ENCODE results near the gene CAMKK2. TPM values are rescaled to one million over a fixed set of nuclear protein-coding genes. Genes with fewer than 3 reads are reported as not detected.
A peak's percentile ranks its signal among the peaks of the same experiment; 100 is the strongest.

The CAMKK2 gene
- total RNA-seq (2016; rRNA removed; fragmentation: Illumina TruSeq; extraction: Trizol) (18.8 and 23.0 TPM in 2 replicates), polyA plus RNA-seq (2011; rRNA removed) (20.0 and 25.1 TPM in 2 replicates), polyA minus RNA-seq (2011; rRNA and poly(A)+ RNA removed; ENCODE audit: low replicate concordance) (29.2 and 33.9 TPM in 2 replicates), Bru-seq, nascent RNA (percentile 70 among the genes with signal in this experiment), BruChase-seq, experiment 1, labeled RNA remaining after a 6-hour chase (percentile 73 among the genes with signal in this experiment), BruChase-seq, experiment 2, labeled RNA remaining after a 2-hour chase (percentile 73 among the genes with signal in this experiment)
- 3.8 and 4.1 TPM in 2 replicates for total RNA-seq (2016; cell fraction: cytosol; rRNA removed; fragmentation: Illumina TruSeq; extraction: Trizol; ENCODE audit: low read depth)
- 17.9 and 20.0 TPM in 2 replicates for total RNA-seq (2016; cell fraction: insoluble cytoplasmic fraction; rRNA removed; fragmentation: Illumina TruSeq; extraction: Trizol)
- 17.3 and 18.1 TPM in 2 replicates for total RNA-seq (2016; cell fraction: membrane; rRNA removed; fragmentation: Illumina TruSeq; extraction: Trizol)
- total RNA-seq (2016; cell fraction: nucleus; rRNA removed; fragmentation: Illumina TruSeq; extraction: Trizol) = 18.1 and 18.3 TPM in 2 replicates
- polyA plus RNA-seq (2011; cell fraction: cytosol; rRNA removed) = 18.7 TPM in 2 replicates
- polyA plus RNA-seq (2011; cell fraction: nucleus; rRNA removed) = 36.8 and 38.0 TPM in 2 replicates
- 12.9 and 13.9 TPM in 2 replicates for polyA plus RNA-seq (2012)
- 3.2 and 3.8 TPM in 2 replicates for polyA plus RNA-seq (2016; cell fraction: cytosol; fragmentation: Illumina TruSeq; extraction: Trizol; ENCODE audit: low read depth)
- 19.8 and 21.1 TPM in 2 replicates for polyA plus RNA-seq (2016; cell fraction: insoluble cytoplasmic fraction; fragmentation: Illumina TruSeq; extraction: Trizol; ENCODE audit: low read depth)
- 12.0 and 12.4 TPM in 2 replicates for polyA plus RNA-seq (2016; cell fraction: membrane; fragmentation: Illumina TruSeq; extraction: Trizol; ENCODE audit: low read depth)
- polyA plus RNA-seq (2016; cell fraction: nucleus; fragmentation: Illumina TruSeq; extraction: Trizol; ENCODE audit: insufficient read depth, low read depth) = 32.0 and 33.8 TPM in 2 replicates
- polyA minus RNA-seq (2011; cell fraction: cytosol; rRNA and poly(A)+ RNA removed) = 12.1 and 12.2 TPM in 2 replicates
- polyA minus RNA-seq (2011; cell fraction: nucleus; rRNA and poly(A)+ RNA removed) = 23.2 and 29.6 TPM in 2 replicates
- long read RNA-seq, experiment 1, transcript CAMKK2-208 (16 exons, 2,006 nt) = major isoform, 5 of 18 reads
- long read RNA-seq, experiment 1, partial matches to known transcripts = 3 of 18 reads
- long read RNA-seq, experiment 1, other reads (novel, unspliced or antisense) = 10 of 18 reads
- long read RNA-seq, experiment 2, full-length matches to known transcripts = 10 of 47 reads
- long read RNA-seq, experiment 2, partial matches to known transcripts = 3 of 47 reads
- long read RNA-seq, experiment 2, other reads (novel, unspliced or antisense) = 34 of 47 reads

GRCh38 chr12:121296618-121297434 lies at the start of gene CAMKK2:
Gene CAMKK2, minus strand, starts transcription at chr12:121296709. Its CDS starts 22,183 bp downstream, at chr12:121274526.
- 1% methylated on average over 26 of the region's 104 CpGs for WGBS (ENCODE audit: low lambda C conversion rate)
- peaks cover 33% of the 10 kb centered on the region for H3K4me1 ChIP-seq (ENCODE audit: insufficient read depth, low read length)
- TF ChIP-seq DR1 (CRISPR knock-in tag; IDR thresholded peaks at IDR 0.05) (peak; percentile 22; the same call in 1 of the 2 replicates), ZNF563 (CRISPR knock-in tag; IDR thresholded peaks at IDR 0.05) (peak; percentile 43; the same call in 1 of the 2 replicates), FOXC1 (CRISPR knock-in tag; IDR thresholded peaks at IDR 0.05; ENCODE audit: borderline replicate concordance) (peak; percentile 69), EEA1 (CRISPR knock-in tag; IDR thresholded peaks at IDR 0.05; ENCODE audit: borderline replicate concordance) (no peak), GABPA (IDR thresholded peaks at IDR 0.05; ENCODE audit: low read depth, low read length) (0 out of 2 replicates have a peak, but pooled peaks have one; percentile 17), GABPA (CRISPR knock-in tag; IDR thresholded peaks at IDR 0.05; ENCODE audit: low read depth) (no peak), ZNF557 (CRISPR knock-in tag; IDR thresholded peaks at IDR 0.05) (0 out of 2 replicates have a peak, but pooled peaks have one; percentile 50), ZNF10 (CRISPR knock-in tag; IDR thresholded peaks at IDR 0.05; ENCODE audit: borderline replicate concordance, low read depth) (no peak), KDM5B (CRISPR knock-in tag; IDR thresholded peaks at IDR 0.05; ENCODE audit: borderline replicate concordance) (peak; percentile 53; the same call in 1 of the 2 replicates), MXD1 (CRISPR knock-in tag; IDR thresholded peaks at IDR 0.05) (peak; percentile 71), XRCC5 (optimal IDR thresholded peaks at IDR 0.05; ENCODE audit: low read length) (peak; percentile 17), ZC3H13 (CRISPR knock-in tag; IDR thresholded peaks at IDR 0.05) (0 out of 2 replicates have a peak, but pooled peaks have one; percentile 36)
- TF ChIP-seq, protein P1, sequence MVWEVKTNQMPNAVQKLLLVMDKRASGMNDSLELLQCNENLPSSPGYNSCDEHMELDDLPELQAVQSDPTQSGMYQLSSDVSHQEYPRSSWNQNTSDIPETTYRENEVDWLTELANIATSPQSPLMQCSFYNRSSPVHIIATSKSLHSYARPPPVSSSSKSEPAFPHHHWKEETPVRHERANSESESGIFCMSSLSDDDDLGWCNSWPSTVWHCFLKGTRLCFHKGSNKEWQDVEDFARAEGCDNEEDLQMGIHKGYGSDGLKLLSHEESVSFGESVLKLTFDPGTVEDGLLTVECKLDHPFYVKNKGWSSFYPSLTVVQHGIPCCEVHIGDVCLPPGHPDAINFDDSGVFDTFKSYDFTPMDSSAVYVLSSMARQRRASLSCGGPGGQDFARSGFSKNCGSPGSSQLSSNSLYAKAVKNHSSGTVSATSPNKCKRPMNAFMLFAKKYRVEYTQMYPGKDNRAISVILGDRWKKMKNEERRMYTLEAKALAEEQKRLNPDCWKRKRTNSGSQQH (CRISPR knock-in tag; IDR thresholded peaks at IDR 0.05; ENCODE audit: low read depth) = peak; percentile 11; the same call in 1 of the 2 replicates
- TF ChIP-seq, protein P2, sequence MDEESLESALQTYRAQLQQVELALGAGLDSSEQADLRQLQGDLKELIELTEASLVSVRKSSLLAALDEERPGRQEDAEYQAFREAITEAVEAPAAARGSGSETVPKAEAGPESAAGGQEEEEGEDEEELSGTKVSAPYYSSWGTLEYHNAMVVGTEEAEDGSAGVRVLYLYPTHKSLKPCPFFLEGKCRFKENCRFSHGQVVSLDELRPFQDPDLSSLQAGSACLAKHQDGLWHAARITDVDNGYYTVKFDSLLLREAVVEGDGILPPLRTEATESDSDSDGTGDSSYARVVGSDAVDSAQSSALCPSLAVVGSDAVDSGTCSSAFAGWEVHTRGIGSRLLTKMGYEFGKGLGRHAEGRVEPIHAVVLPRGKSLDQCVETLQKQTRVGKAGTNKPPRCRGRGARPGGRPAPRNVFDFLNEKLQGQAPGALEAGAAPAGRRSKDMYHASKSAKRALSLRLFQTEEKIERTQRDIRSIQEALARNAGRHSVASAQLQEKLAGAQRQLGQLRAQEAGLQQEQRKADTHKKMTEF (CRISPR knock-in tag; IDR thresholded peaks at IDR 0.05) = peak; percentile 40; the same call in 1 of the 2 replicates

More at GRCh38 chr12:121296618-121297434, at the start of gene CAMKK2:
- H3K36me3 ChIP-seq (replicated peaks in 1 of 2; ENCODE audit: control insufficient read depth in 1 of 2, insufficient read depth in 2 of 2, low read length in 2 of 2) = peaks cover 0 to 8% of the 10 kb centered on the region in 2 experiments; a peak in 1 of 5 replicates
- CTCF ChIA-PET (ENCODE audit: low intra/inter-chr PET ratio, low total read pairs) = no interaction called here
- H4K20me1 ChIP-seq (ENCODE audit: insufficient read depth, low read length) = peaks cover 6% of the 10 kb centered on the region; the same call in 1 of the 2 replicates
- H3K79me2 ChIP-seq (ENCODE audit: insufficient read depth, low read length) = peaks cover 21% of the 10 kb centered on the region
- TSS peak; percentile 97 for BruUV-seq (replicated peaks)
- H3K4me2 ChIP-seq (ENCODE audit: low read depth, low read length) = peak within 1 kb of the TSS; percentile 96
- intact Hi-C loops (cut with micrococcal nuclease; ENCODE audit: unreplicated experiment) (no loop called here), in situ Hi-C loops (cut with HindIII; ENCODE audit: extremely low pct_ligation_motif_present, low pct_unique_long_range_greater_than_20kb) (no loop called here)
- ATAC-seq (peak; percentile 75), DNase-seq (ENCODE audit: low spot score) (peak; percentile 50), FAIRE-seq (no peak)
- H3K4me3 ChIP-seq (replicated peaks in 1 of 3; ENCODE audit: insufficient read depth in 1 of 3, low read depth in 2 of 3, low read length in 3 of 3) = peak within 1 kb of the TSS; percentile 86 to 95 (median 93)
- H2AFZ ChIP-seq (ENCODE audit: low read length) = no peak within 1 kb of the TSS
- peak within 1 kb of the TSS; percentile 90 for H3K9ac ChIP-seq (ENCODE audit: insufficient read depth, low read depth, low read length)
- no peaks in the 10 kb centered on the region for H3K27me3 ChIP-seq (ENCODE audit: control insufficient read depth in 1 of 2, insufficient read depth in 2 of 2, low read length in 2 of 2)
- peak within 1 kb of the TSS; percentile 96 for H3K27ac ChIP-seq (ENCODE audit: extremely low read length, insufficient read depth, low read length)
- no peaks in the 10 kb centered on the region for H3K9me3 ChIP-seq (ENCODE audit: low read length)
- POLR2A ChIA-PET = interaction anchor here (0.6 to 1.4 kb wide), 7 partner anchors 55 to 415 kb away, joined by 3 to 13 read pairs (median 3); partner anchors contain the start of genes ANAPC5 and TMEM120B
